ENCODE measurements around the gene MT1B. TPM values are rescaled to one million over a fixed set of nuclear protein-coding genes. Genes with fewer than 3 reads are reported as not detected.

MT1B gene
- polyA plus RNA-seq, 1 of the 3 experiments (the other 2 are of a cell fraction): not detected

GRCh38 chr16:56700195-56700594, 48.5 kb downstream of the MT1B start:
- no peak for TF ChIP-seq REST (IDR thresholded peaks at IDR 0.05; ENCODE audit: low read depth, low read length)
- TF ChIP-seq MXI1 (IDR thresholded peaks at IDR 0.05; ENCODE audit: low read depth, low read length): no peak
- no peak for TF ChIP-seq TCF12 (IDR thresholded peaks at IDR 0.05)
- no peak for TF ChIP-seq RFX5 (IDR thresholded peaks at IDR 0.05; ENCODE audit: low read length)
- Histone ChIP-seq H3K27me3 (ENCODE audit: insufficient read depth) (no peaks in the 10 kb centered on the region), H3K9me2 (no peaks in the 10 kb centered on the region)

GRCh38 chr16:56700631-56701030, 48.9 kb downstream of the MT1B start:
- Histone ChIP-seq H3K27me3 (ENCODE audit: insufficient read depth) (no peaks in the 10 kb centered on the region), H2AFZ (ENCODE audit: low read depth) (no peak overlapping the region), H3K4me3 (ENCODE audit: low read depth in 2 of 2, low read length in 1 of 2) (no peak overlapping the region), H3F3A (replicated peaks; ENCODE audit: insufficient read depth) (no peaks in the 10 kb centered on the region), H3K4me2 (no peak overlapping the region), H3K4me1 (ENCODE audit: control insufficient read depth in 1 of 2, insufficient read depth in 2 of 2, low read depth in 1 of 2, low read length in 1 of 2) (no peaks in the 10 kb centered on the region; a peak in 1 of 4 replicates), H4K20me1 (ENCODE audit: insufficient read depth) (no peaks in the 10 kb centered on the region), H3K27ac (ENCODE audit: low read depth in 2 of 2, low read length in 1 of 2) (no peak overlapping the region), H3K36me3 (replicated peaks in 1 of 2; ENCODE audit: control insufficient read depth in 1 of 2, insufficient read depth in 2 of 2, low read length in 1 of 2) (no peaks in the 10 kb centered on the region), H3K9ac (no peak overlapping the region), H3K9me3 (no peaks in the 10 kb centered on the region), H3K9me2 (no peaks in the 10 kb centered on the region), H3K79me2 (ENCODE audit: insufficient read depth) (no peaks in the 10 kb centered on the region)
- POLR2A ChIA-PET: no interaction called here
- 83% methylated on average over 1 of the region's 1 CpG for WGBS (ENCODE audit: low lambda C conversion rate)
- DNase-seq: no peak
- CTCF ChIA-PET: interaction anchor here (1.0 to 5.3 kb wide), 8 partner anchors 8 to 762 kb away, joined by 3 to 138 read pairs (median 12); partner anchors contain the start of genes MT1X and POLR2C
- TF ChIP-seq RXRA (IDR thresholded peaks at IDR 0.05; ENCODE audit: borderline replicate concordance, low read depth) (no peak), USF2 (IDR thresholded peaks at IDR 0.05; ENCODE audit: borderline replicate concordance, low read depth, low read length) (no peak), TAF1 (IDR thresholded peaks at IDR 0.05; ENCODE audit: borderline replicate concordance, low read depth, low read length) (no peak), MXI1 (IDR thresholded peaks at IDR 0.05; ENCODE audit: low read depth, low read length) (no peak), IRF3 (IDR thresholded peaks at IDR 0.05; ENCODE audit: low read depth, low read length) (no peak), SIN3A (IDR thresholded peaks at IDR 0.05; ENCODE audit: borderline replicate concordance, low read depth, low read length) (no peak)

More at GRCh38 chr16:56700195-56700594, 48.5 kb downstream of the MT1B start:
- ChIA-PET POLR2A (no interaction called here), CTCF (interaction anchor here (1.0 to 5.3 kb wide), 3 partner anchors 16 to 123 kb away, joined by 5 to 138 read pairs (median 41); partner anchors contain the start of gene MT1X)
- H3K4me2 ChIP-seq: no peak overlapping the region
- no peaks in the 10 kb centered on the region for H3K79me2 ChIP-seq (ENCODE audit: insufficient read depth)
- no peaks in the 10 kb centered on the region for H3K9me3 ChIP-seq
- H3K27ac ChIP-seq (ENCODE audit: low read depth in 2 of 2, low read length in 1 of 2): no peak overlapping the region
- H3K9ac ChIP-seq: no peak overlapping the region
- 48% methylated on average over 1 of the region's 1 CpG for WGBS (ENCODE audit: low lambda C conversion rate)
- no peak overlapping the region for H3K4me3 ChIP-seq (ENCODE audit: low read depth in 2 of 2, low read length in 1 of 2)
- H4K20me1 ChIP-seq (ENCODE audit: insufficient read depth): no peaks in the 10 kb centered on the region
- DNase-seq: no peak
- no peaks in the 10 kb centered on the region for H3F3A ChIP-seq (replicated peaks; ENCODE audit: insufficient read depth)
- H3K36me3 ChIP-seq (replicated peaks in 1 of 2; ENCODE audit: control insufficient read depth in 1 of 2, insufficient read depth in 2 of 2, low read length in 1 of 2): no peaks in the 10 kb centered on the region
- H3K4me1 ChIP-seq (ENCODE audit: control insufficient read depth in 1 of 2, insufficient read depth in 2 of 2, low read depth in 1 of 2, low read length in 1 of 2): no peaks in the 10 kb centered on the region; a peak in 1 of 4 replicates
- no peak overlapping the region for H2AFZ ChIP-seq (ENCODE audit: low read depth)
